Stomach (tissue), 9 donors: ENCODE data around the gene NDFIP1. TPM values are rescaled to one million over a fixed set of nuclear protein-coding genes. Genes with fewer than 3 reads are reported as not detected.

Experiments used
- DNase-seq, 2 donors: peaks; one replicate each; pipeline versions ENCODE4 v3.0.0 to v3.0.0-alpha.2; 2013 to 2019
- H3K27ac ChIP-seq, 5 donors: fragments of 200-600 bp in 4 of 5; sonication (generic) in 4 of 5; one replicate each; pipeline ENCODE4 v1.5.1; 2013 to 2019; ENCODE audit warnings: mild to moderate bottlenecking in 1 of 5, moderate library complexity in 1 of 5
- H3K27me3 ChIP-seq, 3 donors: fragments of 200-600 bp; sonication (generic); one replicate each; pipeline ENCODE4 v1.5.1; 2017 to 2019; ENCODE audit warnings: mixed run types in 1 of 3
- H3K36me3 ChIP-seq, 4 donors: fragments of 200-600 bp; sonication (generic); 1 replicate in 3 of 4; 2 replicates in 1 of 4; pipeline ENCODE4 v1.5.1; 2016 to 2019
- H3K4me1 ChIP-seq, 4 donors: fragments of 200-600 bp; sonication (generic); one replicate each; pipeline ENCODE4 v1.5.1; 2016 to 2019
- H3K4me3 ChIP-seq, 4 donors: fragments of 200-600 bp; sonication (generic) in 3 of 4; one replicate each; pipeline ENCODE4 v1.5.1; 2016 to 2019; ENCODE audit warnings: mild to moderate bottlenecking in 1 of 4
- H3K9me3 ChIP-seq, 4 donors: fragments of 200-600 bp; sonication (generic); one replicate each; pipeline ENCODE4 v1.5.1; 2016 to 2019
- CTCF ChIP-seq, 7 experiments: fragments of 450-650 bp in 4 of 7; fragments of 200-600 bp in 3 of 7; sonication (generic) in 3 of 7; IDR thresholded peaks; one replicate each; pipeline ENCODE4 v1.5.1; 2016 to 2019; ENCODE audit warnings: antibody characterized with exemption in 7 of 7, control low read depth in 2 of 7, mild to moderate bottlenecking in 1 of 7
- EP300 ChIP-seq: sonication (generic); formaldehyde crosslinking; IDR thresholded peaks from one replicate; pipeline ENCODE4 v1.6.1; 2017; ENCODE audit warnings: antibody characterized with exemption
- POLR2A ChIP-seq, 4 donors: fragments of 450-650 bp; IDR thresholded peaks; one replicate each; pipeline ENCODE4 v1.6.1; 2016; ENCODE audit warnings: antibody characterized with exemption in 4 of 4, control low read depth in 2 of 4, mild to moderate bottlenecking in 1 of 4, moderate library complexity in 1 of 4
- POLR2AphosphoS5 ChIP-seq, 3 donors: sonication (generic); formaldehyde crosslinking; IDR thresholded peaks; one replicate each; pipeline ENCODE4 v1.6.1; 2016; ENCODE audit warnings: antibody characterized with exemption in 3 of 3
- WGBS, 5 donors: extraction: QIAGEN DNeasy Blood & Tissue Kit in 3 of 5; methylation state at CpG; one replicate each; pipeline versions ENCODE4 v1.1.5 to v1.1.7; 2013 to 2018; 5-methylcytosine and 5-hydroxymethylcytosine counted together
- intact Hi-C: fragments of 100-400 bp; cut with DNase I; formaldehyde crosslinking; loops from one replicate; pipeline ENCODE4 v1.15.1; 2023; ENCODE audit warnings: low total_unique reads
- polyA plus RNA-seq, 3 donors: library from polyadenylated mRNA; stranded (reverse); fragments of 200-250 nt; gene quantifications; one replicate each; pipeline ENCODE4 v1.2.3, GENCODE V29; 2013
- total RNA-seq, 5 donors: library from RNA; depleted of rRNA; stranded (reverse); fragments of >200 nt; gene quantifications; one replicate each; pipeline versions ENCODE4 v1.1.0 to v1.2.3, GENCODE V29; 2014 to 2016
- donor health status: healthy with polysubstance abuse.
- donor health status: Bipolar disorder and iron deficiency.
- donor health status: healthy.

NDFIP1 gene
- total and polyA plus RNA-seq, 8 donors, result 20.2 to 123 (median 27.5) TPM

GRCh38 chr5:142166754-142167153 is 58.2 kb downstream of the NDFIP1 start:
- no peak for DNase-seq
- Histone ChIP-seq H3K4me3 (no peak overlapping the region), H3K27me3 (no peaks in the 10 kb centered on the region), H3K36me3 (no peaks in the 10 kb centered on the region), H3K9me3 (no peaks in the 10 kb centered on the region), H3K27ac (peak overlapping the region in 4 of 5 donors; percentile 17 to 48 (median 31)), H3K4me1 (peaks cover 8 to 26% (median 22%) of the 10 kb centered on the region in 4 donors)
- TF ChIP-seq POLR2AphosphoS5 (IDR thresholded peaks at IDR 0.05) (no peak), EP300 (no peak), POLR2A (IDR thresholded peaks at IDR 0.05) (no peak), CTCF (IDR thresholded peaks at IDR 0.05) (no peak)
- intact Hi-C loops, result no loop called here
- WGBS, 5 donors, result 49 to 74% (median 65%) methylated on average over 4 of the region's 4 CpGs

- intact Hi-C loops, result no loop called here
- Histone ChIP-seq H3K9me3 (no peaks in the 10 kb centered on the region), H3K4me1 (peaks cover 8 to 26% (median 22%) of the 10 kb centered on the region in 4 donors), H3K36me3 (no peaks in the 10 kb centered on the region), H3K27me3 (no peaks in the 10 kb centered on the region), H3K27ac (no peak overlapping the region), H3K4me3 (no peak overlapping the region)
- DNase-seq, result no peak
- no peak for TF ChIP-seq EP300
- TF ChIP-seq CTCF (IDR thresholded peaks at IDR 0.05), result no peak
- TF ChIP-seq POLR2A (IDR thresholded peaks at IDR 0.05), result no peak
- no peak for TF ChIP-seq POLR2AphosphoS5 (IDR thresholded peaks at IDR 0.05)
- WGBS, 5 donors, result 94 to 97% (median 96%) methylated on average over 6 of the region's 6 CpGs
These were observed 58.9 kb downstream of the NDFIP1 start for GRCh38 chr5:142167458-142167857.

- Histone ChIP-seq H3K9me3 (no peaks in the 10 kb centered on the region), H3K4me3 (no peak overlapping the region), H3K27me3 (no peaks in the 10 kb centered on the region), H3K36me3 (no peaks in the 10 kb centered on the region), H3K4me1 (peaks cover 8 to 26% (median 22%) of the 10 kb centered on the region in 4 donors), H3K27ac (no peak overlapping the region)
- 86 to 97% (median 93%) methylated on average over 3 of the region's 3 CpGs for WGBS, 5 donors
- intact Hi-C loops, result no loop called here
- DNase-seq, result no peak
- TF ChIP-seq POLR2A (IDR thresholded peaks at IDR 0.05) (no peak), POLR2AphosphoS5 (IDR thresholded peaks at IDR 0.05) (no peak), EP300 (no peak), CTCF (IDR thresholded peaks at IDR 0.05) (no peak)
These were observed 59.8 kb downstream of the NDFIP1 start for GRCh38 chr5:142168365-142168764.

- no peak for DNase-seq
- Histone ChIP-seq H3K36me3 (no peaks in the 10 kb centered on the region), H3K27me3 (no peaks in the 10 kb centered on the region), H3K9me3 (no peaks in the 10 kb centered on the region), H3K27ac (no peak overlapping the region), H3K4me3 (no peak overlapping the region), H3K4me1 (peaks cover 8 to 26% (median 22%) of the 10 kb centered on the region in 4 donors)
- intact Hi-C loops, result no loop called here
- TF ChIP-seq CTCF (IDR thresholded peaks at IDR 0.05) (no peak), POLR2AphosphoS5 (IDR thresholded peaks at IDR 0.05) (no peak), POLR2A (IDR thresholded peaks at IDR 0.05) (no peak), EP300 (no peak)
- WGBS, 5 donors, result 84 to 93% (median 89%) methylated on average over 6 of the region's 6 CpGs
These were observed 61.8 kb downstream of the NDFIP1 start for GRCh38 chr5:142170254-142170953.
